ENCODE measurements around the gene ZNF385A. TPM values are rescaled to one million over a fixed set of nuclear protein-coding genes. Genes with fewer than 3 reads are reported as not detected.

ZNF385A gene
- total RNA-seq, 1 donor from 2014 or later = 5.6 TPM

GRCh38 chr12:54394281-54394719, 9.8 kb upstream of the ZNF385A start:
- no peak for DNase-seq (ENCODE audit: extremely low read depth, low read depth, low spot score)

GRCh38 chr12:54393743-54394142, 9.2 kb upstream of the ZNF385A start:
- no peak for DNase-seq (ENCODE audit: extremely low read depth, low read depth, low spot score)

GRCh38 chr12:54393207-54393609, 8.7 kb upstream of the ZNF385A start:
- no peak for DNase-seq (ENCODE audit: extremely low read depth, low read depth, low spot score)

GRCh38 chr12:54392485-54393206, 8.1 kb upstream of the ZNF385A start:
- no peak for DNase-seq (ENCODE audit: extremely low read depth, low read depth, low spot score)

- DNase-seq (ENCODE audit: extremely low read depth, low read depth, low spot score) = no peak
These were observed 6.4 kb upstream of the ZNF385A start for GRCh38 chr12:54390668-54391551.

- no peak for DNase-seq (ENCODE audit: extremely low read depth, low read depth, low spot score)
These were observed 5.7 kb upstream of the ZNF385A start for GRCh38 chr12:54390176-54390667.

GRCh38 chr12:54389607-54390175, 5.2 kb upstream of the ZNF385A start:
- no peak for DNase-seq (ENCODE audit: extremely low read depth, low read depth, low spot score)

GRCh38 chr12:54389134-54389508, 4.6 kb upstream of the ZNF385A start:
- DNase-seq (ENCODE audit: extremely low read depth, low read depth, low spot score) = no peak

GRCh38 chr12:54388237-54389133, 4.0 kb upstream of the ZNF385A start:
- no peak for DNase-seq (ENCODE audit: extremely low read depth, low read depth, low spot score)

- DNase-seq (ENCODE audit: extremely low read depth, low read depth, low spot score) = no peak
These were observed 2.6 kb upstream of the ZNF385A start for GRCh38 chr12:54387114-54387467.

- no peak for DNase-seq (ENCODE audit: extremely low read depth, low read depth, low spot score)
These were observed 2.0 kb upstream of the ZNF385A start for GRCh38 chr12:54386403-54387113.

GRCh38 chr12:54385251-54385914, 850 bp upstream of the ZNF385A start:
- no peak for DNase-seq (ENCODE audit: extremely low read depth, low read depth, low spot score)

- no peak for DNase-seq (ENCODE audit: extremely low read depth, low read depth, low spot score)
These were observed 1.4 kb downstream of the ZNF385A start for GRCh38 chr12:54383041-54383609.

GRCh38 chr12:54381136-54381535, 3.4 kb downstream of the ZNF385A start:
- DNase-seq (ENCODE audit: extremely low read depth, low read depth, low spot score) = no peak

GRCh38 chr12:54379398-54380201, 4.9 kb downstream of the ZNF385A start:
- no peak for DNase-seq (ENCODE audit: extremely low read depth, low read depth, low spot score)

GRCh38 chr12:54378796-54379397, 5.6 kb downstream of the ZNF385A start:
- no peak for DNase-seq (ENCODE audit: extremely low read depth, low read depth, low spot score)

- DNase-seq (ENCODE audit: extremely low read depth, low read depth, low spot score) = no peak
These were observed 6.6 kb downstream of the ZNF385A start for GRCh38 chr12:54377797-54378515.

Measured in glomerular endothelial cell (primary cell).